AG04450 (cell line): ENCODE results near the gene PPP1R14D. TPM values are rescaled to one million over a fixed set of nuclear protein-coding genes. Genes with fewer than 3 reads are reported as not detected.

Experiments
- CTCF ChIA-PET: fragments of 300-600, 350-600 bp; formaldehyde crosslinking; extraction: SDS; loops from one replicate; lab custom pipeline; 2022; ENCODE audit warnings: antibody characterized with exemption, inconsistent platforms; lab: Charles Lee
- POLR2A ChIA-PET: fragments of 350-600 bp; formaldehyde crosslinking; extraction: SDS; loops from one replicate; lab custom pipeline; 2021; ENCODE audit warnings: antibody characterized with exemption, inconsistent platforms; lab: Yijun Ruan, JAX
- DNase-seq: peaks from one replicate; pipeline ENCODE4 v3.0.0-alpha.2; 2011; ENCODE audit warnings: low read depth, low spot score
- H3K27ac ChIP-seq: one replicate; pipeline ENCODE4 v1.5.1; 2012; ENCODE audit warnings: low read depth, low read length, control low read depth
- H3K27me3 ChIP-seq: one replicate; pipeline ENCODE4 v1.6.0; 2012; ENCODE audit warnings: low read length; ENCODE audit not compliant: control insufficient read depth, insufficient read depth
- H3K4me3 ChIP-seq: 2 replicates; pipeline ENCODE4 v1.5.1; 2011; ENCODE audit warnings: mild to moderate bottlenecking, low read depth, low read length, control low read depth
- H3K9me3 ChIP-seq: 2 replicates; pipeline ENCODE4 v1.5.1; 2012; ENCODE audit warnings: low read length; ENCODE audit not compliant: control insufficient read depth, insufficient read depth
- CTCF ChIP-seq: IDR thresholded peaks from 2 replicates; pipeline ENCODE4 v1.5.1; 2011; ENCODE audit warnings: low read depth, low read length, control low read depth, inconsistent platforms
- polyA plus RNA-seq: library from polyadenylated mRNA; depleted of rRNA; stranded (reverse); fragments of >200 nt; gene quantifications from 2 replicates; pipeline ENCODE4 v1.2.3, GENCODE V29; 2011

The PPP1R14D gene
- polyA plus RNA-seq, 1 experiment = not detected

GRCh38 chr15:40787344-40787841, 41.1 kb downstream of the PPP1R14D start:
- H3K27me3 ChIP-seq = no peaks in the 10 kb centered on the region
- TF ChIP-seq CTCF = no peak
- ChIA-PET CTCF (interaction anchor here (1.2 kb wide), 1 partner anchor 105 kb away, joined by 3 read pairs; no protein-coding TSS in a partner anchor), POLR2A (interaction anchor here (1.1 kb wide), 1 partner anchor 23 kb away, joined by 4 read pairs; the partner anchor contains the start of gene GCHFR)
- H3K27ac ChIP-seq = no peak overlapping the region
- DNase-seq = no peak
- H3K9me3 ChIP-seq = no peaks in the 10 kb centered on the region
- H3K4me3 ChIP-seq = no peak overlapping the region

- no peak for DNase-seq
- H3K9me3 ChIP-seq = no peaks in the 10 kb centered on the region
- no peaks in the 10 kb centered on the region for H3K27me3 ChIP-seq
- POLR2A ChIA-PET = no interaction called here
- CTCF ChIA-PET = interaction anchor here (0.8 kb wide), 1 partner anchor 9 kb away, joined by 3 read pairs; no protein-coding TSS in a partner anchor
- no peak overlapping the region for H3K4me3 ChIP-seq
- TF ChIP-seq CTCF = no peak
- H3K27ac ChIP-seq = no peak overlapping the region
These were observed 42.7 kb downstream of the PPP1R14D start for GRCh38 chr15:40785814-40786213.

- CTCF ChIA-PET = interaction anchor here (0.8 to 1.8 kb wide), 4 partner anchors 8 to 110 kb away, joined by 3 to 8 read pairs (median 3); partner anchors contain the start of gene VPS18
- no peak for DNase-seq
- Histone ChIP-seq H3K27ac (no peak overlapping the region), H3K9me3 (no peaks in the 10 kb centered on the region), H3K27me3 (no peaks in the 10 kb centered on the region), H3K4me3 (no peak overlapping the region)
- POLR2A ChIA-PET = no interaction called here
- TF ChIP-seq CTCF = no peak
These were observed 43.3 kb downstream of the PPP1R14D start for GRCh38 chr15:40785164-40785563.

- POLR2A ChIA-PET = no interaction called here
- CTCF ChIA-PET = interaction anchor here (0.8 to 1.2 kb wide), 4 partner anchors 10 to 193 kb away, joined by 3 to 7 read pairs (median 4); partner anchors contain the start of gene C15orf62
- no peaks in the 10 kb centered on the region for H3K27me3 ChIP-seq
- H3K9me3 ChIP-seq = no peaks in the 10 kb centered on the region
- no peak for DNase-seq
- peak; percentile 42 for TF ChIP-seq CTCF
- no peak overlapping the region for H3K27ac ChIP-seq
- H3K4me3 ChIP-seq = no peak overlapping the region
These were observed 45.8 kb downstream of the PPP1R14D start for GRCh38 chr15:40782609-40783227.

- Histone ChIP-seq H3K27me3 (no peaks in the 10 kb centered on the region), H3K9me3 (no peaks in the 10 kb centered on the region), H3K4me3 (no peak overlapping the region), H3K27ac (no peak overlapping the region)
- ChIA-PET CTCF (interaction anchor here (1.0 kb wide), 2 partner anchors 9 to 187 kb away, joined by 3 to 7 read pairs; no protein-coding TSS in a partner anchor), POLR2A (no interaction called here)
- no peak for DNase-seq
- TF ChIP-seq CTCF = no peak
These were observed 51.9 kb downstream of the PPP1R14D start for GRCh38 chr15:40776537-40777141.
